Measurements from ENCODE around the gene DYNLRB1.
"Not testable (repeated sequence)": the region's sequence is repeated elsewhere in the genome, so short reads cannot be mapped to it uniquely, and the experiment has no call there.

DNA sequence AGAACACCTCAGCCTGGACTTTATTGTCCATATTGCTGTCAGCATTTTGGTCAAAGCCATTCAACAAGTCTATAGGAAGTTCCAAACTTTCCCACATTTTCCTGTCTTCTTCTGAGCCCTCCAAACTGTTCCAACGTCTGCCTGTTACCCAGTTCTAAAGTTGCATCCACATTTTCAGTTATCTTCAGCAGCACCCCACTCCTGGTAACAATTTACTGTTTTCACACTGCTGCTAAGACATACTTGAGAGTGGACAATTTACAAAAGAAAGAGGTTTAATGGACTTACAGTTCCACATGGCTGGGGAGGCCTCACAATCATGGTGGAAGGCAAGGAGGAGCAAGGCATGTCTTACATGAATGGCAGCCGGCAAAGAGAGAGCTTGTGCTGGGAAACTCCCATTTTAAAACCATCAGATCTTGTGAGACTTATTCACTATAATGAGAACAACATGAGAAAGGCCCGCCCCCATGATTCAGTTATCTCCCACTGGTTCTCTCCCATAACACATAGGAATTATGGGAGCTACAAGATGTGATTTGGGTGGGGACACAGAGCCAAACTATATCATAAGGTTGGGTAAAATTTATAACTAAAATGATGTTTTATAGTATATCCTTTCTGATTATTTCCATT lies 32.5 kb upstream of the DYNLRB1 start:
- TF ChIP-seq, protein P1, sequence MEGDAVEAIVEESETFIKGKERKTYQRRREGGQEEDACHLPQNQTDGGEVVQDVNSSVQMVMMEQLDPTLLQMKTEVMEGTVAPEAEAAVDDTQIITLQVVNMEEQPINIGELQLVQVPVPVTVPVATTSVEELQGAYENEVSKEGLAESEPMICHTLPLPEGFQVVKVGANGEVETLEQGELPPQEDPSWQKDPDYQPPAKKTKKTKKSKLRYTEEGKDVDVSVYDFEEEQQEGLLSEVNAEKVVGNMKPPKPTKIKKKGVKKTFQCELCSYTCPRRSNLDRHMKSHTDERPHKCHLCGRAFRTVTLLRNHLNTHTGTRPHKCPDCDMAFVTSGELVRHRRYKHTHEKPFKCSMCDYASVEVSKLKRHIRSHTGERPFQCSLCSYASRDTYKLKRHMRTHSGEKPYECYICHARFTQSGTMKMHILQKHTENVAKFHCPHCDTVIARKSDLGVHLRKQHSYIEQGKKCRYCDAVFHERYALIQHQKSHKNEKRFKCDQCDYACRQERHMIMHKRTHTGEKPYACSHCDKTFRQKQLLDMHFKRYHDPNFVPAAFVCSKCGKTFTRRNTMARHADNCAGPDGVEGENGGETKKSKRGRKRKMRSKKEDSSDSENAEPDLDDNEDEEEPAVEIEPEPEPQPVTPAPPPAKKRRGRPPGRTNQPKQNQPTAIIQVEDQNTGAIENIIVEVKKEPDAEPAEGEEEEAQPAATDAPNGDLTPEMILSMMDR (IDR thresholded peaks at IDR 0.05) = not testable (repeated sequence)
- not testable (repeated sequence) for TF ChIP-seq POLR2A (IDR thresholded peaks at IDR 0.05)
